Activated naive CD8-positive, alpha-beta T cell treated with anti-CD3 and anti-CD28 coated beads, Interleukin-2, amount 50 U/mL, for 16 hours (primary cell): ENCODE results near the gene HPN.
"Not testable (repeated sequence)": the region's sequence is repeated elsewhere in the genome, so short reads cannot be mapped to it uniquely, and the experiment has no call there.

ENCODE experiments used
- DNase-seq: peaks from one replicate; pipeline ENCODE4 v3.0.0-alpha.2; 2020; ENCODE audit warnings: low read depth, low spot score

HPN gene

GRCh38 chr19:35042954-35043604 lies 1.6 kb downstream of the HPN start:
- no peak for DNase-seq

GRCh38 chr19:35043906-35044305 lies 2.4 kb downstream of the HPN start:
- no peak for DNase-seq

- no peak for DNase-seq
Measured at GRCh38 chr19:35044317-35045117, 3.0 kb downstream of the HPN start.

GRCh38 chr19:35045667-35046300 lies 4.3 kb downstream of the HPN start:
- no peak for DNase-seq

GRCh38 chr19:35046461-35046860 lies 4.9 kb downstream of the HPN start:
- no peak for DNase-seq

- DNase-seq: no peak
Measured at GRCh38 chr19:35048911-35049411, 7.4 kb downstream of the HPN start.

GRCh38 chr19:35049456-35049855 lies 7.9 kb downstream of the HPN start:
- DNase-seq: no peak

GRCh38 chr19:35050662-35051061 lies 9.1 kb downstream of the HPN start:
- not testable (repeated sequence) for DNase-seq

- DNase-seq: not testable (repeated sequence)
Measured at GRCh38 chr19:35051268-35051667, 9.7 kb downstream of the HPN start.

- DNase-seq: no peak
Measured at GRCh38 chr19:35051796-35052195, 10.3 kb downstream of the HPN start.

- no peak for DNase-seq
Measured at GRCh38 chr19:35052599-35053190, 11.2 kb downstream of the HPN start.

- DNase-seq: no peak
Measured at GRCh38 chr19:35053667-35054293, 12.3 kb downstream of the HPN start.

- no peak for DNase-seq
Measured at GRCh38 chr19:35054626-35055025, 13.1 kb downstream of the HPN start.

GRCh38 chr19:35055715-35056179 lies 14.2 kb downstream of the HPN start:
- no peak for DNase-seq

- no peak for DNase-seq
Measured at GRCh38 chr19:35056513-35057063, 15.1 kb downstream of the HPN start.

GRCh38 chr19:35058370-35058769 lies 16.8 kb downstream of the HPN start:
- no peak for DNase-seq

GRCh38 chr19:35059006-35059798 lies 17.7 kb downstream of the HPN start:
- no peak for DNase-seq

- no peak for DNase-seq
Measured at GRCh38 chr19:35059799-35060091, 18.2 kb downstream of the HPN start.

- no peak for DNase-seq
Measured at GRCh38 chr19:35060160-35060855, 18.8 kb downstream of the HPN start.
